22Rv1 (cell line): ENCODE data around the gene OR52E2.

Experiments
- ZFX ChIP-seq: fragments of 450-650 bp; IDR thresholded peaks from 2 replicates; pipeline ENCODE4 v1.6.1; 2017; ENCODE audit warnings: antibody characterized with exemption, borderline replicate concordance
- TF ChIP-seq, protein P1 (sequence below): fragments of 450-650 bp; IDR thresholded peaks from 2 replicates; pipeline ENCODE4 v1.5.1; 2017; ENCODE audit warnings: mild to moderate bottlenecking

DNA sequence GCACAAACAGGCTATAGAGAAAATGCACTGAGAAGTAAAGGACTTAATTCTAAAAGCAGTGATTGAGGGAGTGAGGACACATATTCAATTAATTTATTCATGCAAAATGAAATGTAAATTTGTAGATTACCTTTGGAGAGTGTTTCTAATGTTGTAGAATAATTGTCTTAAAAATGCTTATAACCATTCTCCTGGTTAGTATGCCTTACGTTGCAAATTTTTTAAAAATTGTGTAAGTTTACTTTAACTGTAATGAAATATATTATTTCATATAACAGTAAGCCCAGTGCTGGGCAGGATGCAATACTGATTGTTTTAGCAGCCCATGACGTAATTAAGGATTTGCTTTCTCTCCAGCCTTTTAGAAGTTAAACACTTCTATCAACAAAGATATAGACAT, 36.6 kb upstream of the OR52E2 start:
- TF ChIP-seq, protein P1, sequence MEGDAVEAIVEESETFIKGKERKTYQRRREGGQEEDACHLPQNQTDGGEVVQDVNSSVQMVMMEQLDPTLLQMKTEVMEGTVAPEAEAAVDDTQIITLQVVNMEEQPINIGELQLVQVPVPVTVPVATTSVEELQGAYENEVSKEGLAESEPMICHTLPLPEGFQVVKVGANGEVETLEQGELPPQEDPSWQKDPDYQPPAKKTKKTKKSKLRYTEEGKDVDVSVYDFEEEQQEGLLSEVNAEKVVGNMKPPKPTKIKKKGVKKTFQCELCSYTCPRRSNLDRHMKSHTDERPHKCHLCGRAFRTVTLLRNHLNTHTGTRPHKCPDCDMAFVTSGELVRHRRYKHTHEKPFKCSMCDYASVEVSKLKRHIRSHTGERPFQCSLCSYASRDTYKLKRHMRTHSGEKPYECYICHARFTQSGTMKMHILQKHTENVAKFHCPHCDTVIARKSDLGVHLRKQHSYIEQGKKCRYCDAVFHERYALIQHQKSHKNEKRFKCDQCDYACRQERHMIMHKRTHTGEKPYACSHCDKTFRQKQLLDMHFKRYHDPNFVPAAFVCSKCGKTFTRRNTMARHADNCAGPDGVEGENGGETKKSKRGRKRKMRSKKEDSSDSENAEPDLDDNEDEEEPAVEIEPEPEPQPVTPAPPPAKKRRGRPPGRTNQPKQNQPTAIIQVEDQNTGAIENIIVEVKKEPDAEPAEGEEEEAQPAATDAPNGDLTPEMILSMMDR = no peak
- no peak for TF ChIP-seq ZFX
